Mesothelial cell of epicardium (in vitro differentiated cells): ENCODE measurements around the gene HAGHL. TPM values are rescaled to one million over a fixed set of nuclear protein-coding genes. Genes with fewer than 3 reads are reported as not detected.

ENCODE experiments used
- DNase-seq, 2 experiments: peaks; one replicate each; pipeline ENCODE4 v3.0.0; 2021; ENCODE audit warnings: low spot score in 2 of 2; ENCODE audit not compliant: unreplicated experiment in 2 of 2
- H3K27ac Mint-ChIP-seq: 2 replicates; pipeline ENCODE4 v1.8.0; 2021; ENCODE audit warnings: mixed read lengths
- H3K27me3 Mint-ChIP-seq: 2 replicates; pipeline ENCODE4 v1.8.0; 2021; ENCODE audit warnings: low read depth, mixed read lengths
- H3K36me3 Mint-ChIP-seq: 2 replicates; pipeline ENCODE4 v1.8.0; 2021; ENCODE audit warnings: mixed read lengths
- H3K4me1 Mint-ChIP-seq: 2 replicates; pipeline ENCODE4 v1.8.0; 2021; ENCODE audit warnings: mixed read lengths
- H3K4me3 Mint-ChIP-seq: 2 replicates; pipeline ENCODE4 v1.8.0; 2021; ENCODE audit warnings: mild to moderate bottlenecking, moderate library complexity, mixed read lengths
- H3K9me3 Mint-ChIP-seq: 2 replicates; pipeline ENCODE4 v1.8.0; 2021; ENCODE audit warnings: mixed read lengths
- CTCF ChIP-seq: fragments of 200-600 bp; sonication (generic); IDR thresholded peaks from one replicate; pipeline ENCODE4 v1.5.0; 2021; ENCODE audit warnings: antibody characterized with exemption; ENCODE audit not compliant: unreplicated experiment
- total RNA-seq: library from RNA; stranded (reverse); gene quantifications from 3 replicates; pipeline ENCODE4 v1.2.1, GENCODE V29; 2021

HAGHL gene
- total RNA-seq, 1 donor from 2014 or later: 6.4 TPM

GRCh38 chr16:683396-684070, 43.4 kb upstream of the HAGHL start:
- peak overlapping the region; percentile 84 for H3K27ac Mint-ChIP-seq

DNA sequence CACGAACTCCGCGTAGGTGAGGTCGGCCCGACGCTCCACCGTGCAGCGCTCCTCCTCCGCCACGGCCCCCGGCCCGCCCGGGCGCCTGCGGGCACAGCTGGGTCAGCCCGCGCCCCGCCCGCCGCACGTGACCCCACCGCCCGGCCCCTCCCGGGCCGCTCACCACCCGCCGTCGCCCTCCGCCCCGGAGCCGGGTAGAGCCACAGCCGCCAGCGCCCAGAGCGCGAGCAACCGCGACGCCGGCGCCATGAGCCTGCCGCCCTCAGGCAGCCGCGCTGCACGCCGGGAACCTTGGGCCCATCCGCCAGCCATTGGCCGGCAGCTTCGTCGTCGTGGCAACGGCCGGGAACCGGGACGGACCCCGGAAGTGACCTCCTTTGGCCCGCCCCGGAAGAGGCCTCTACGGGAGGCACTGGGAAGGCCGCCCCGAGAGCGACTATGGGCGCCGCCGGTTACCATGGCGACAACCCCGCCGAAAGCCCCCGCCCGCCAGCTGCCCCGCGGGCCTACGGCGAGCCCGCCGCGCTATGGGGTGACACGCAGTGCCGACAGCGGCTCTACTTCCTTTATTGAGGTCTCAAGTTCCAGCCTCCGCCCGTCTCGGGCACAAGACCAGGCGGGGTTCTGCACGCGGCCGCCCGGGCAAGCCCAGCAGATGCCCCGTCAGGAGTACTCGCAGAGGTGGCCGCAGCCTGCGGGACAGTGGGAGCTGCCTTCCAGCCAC, 42.7 kb upstream of the HAGHL start, which contains the start of gene JMJD8:
TSS of gene JMJD8 (minus strand) at position 264 of the 724 bp plus-strand sequence. CDS start at position 249, 15 bp downstream.
- H3K27ac Mint-ChIP-seq: peak within 1 kb of the TSS; percentile 84
- H3K4me3 Mint-ChIP-seq: peak within 1 kb of the TSS; percentile 78
- no peaks in the 10 kb centered on the region for H3K9me3 Mint-ChIP-seq

More at GRCh38 chr16:683396-684070, 43.4 kb upstream of the HAGHL start:
- TF ChIP-seq CTCF: no peak
- Mint-ChIP-seq H3K36me3 (peaks cover 11% of the 10 kb centered on the region), H3K27me3 (no peaks in the 10 kb centered on the region), H3K9me3 (no peaks in the 10 kb centered on the region), H3K4me1 (peaks cover 20% of the 10 kb centered on the region), H3K4me3 (peak overlapping the region; percentile 78)
- no peak for DNase-seq

GRCh38 chr16:684961-685696, 41.8 kb upstream of the HAGHL start:
- TF ChIP-seq CTCF: no peak
- H3K36me3 Mint-ChIP-seq: peaks cover 11% of the 10 kb centered on the region

More for the DNA sequence above, 42.7 kb upstream of the HAGHL start, which contains the start of gene JMJD8:
- no peak for TF ChIP-seq CTCF
- DNase-seq: peak; percentile 91 to 94
- Mint-ChIP-seq H3K36me3 (peaks cover 11% of the 10 kb centered on the region), H3K4me1 (peaks cover 23% of the 10 kb centered on the region), H3K27me3 (no peaks in the 10 kb centered on the region)

GRCh38 chr16:685967-686366, 40.9 kb upstream of the HAGHL start:
- Mint-ChIP-seq H3K27me3 (peaks cover 4% of the 10 kb centered on the region), H3K4me3 (peak overlapping the region; percentile 30), H3K4me1 (peaks cover 29% of the 10 kb centered on the region), H3K36me3 (peaks cover 11% of the 10 kb centered on the region), H3K27ac (no peak overlapping the region), H3K9me3 (no peaks in the 10 kb centered on the region)
- peak; percentile 27 for TF ChIP-seq CTCF
- DNase-seq: no peak

More at GRCh38 chr16:684961-685696, 41.8 kb upstream of the HAGHL start:
- no peak for DNase-seq
- Mint-ChIP-seq H3K27ac (no peak overlapping the region), H3K4me3 (no peak overlapping the region), H3K9me3 (no peaks in the 10 kb centered on the region), H3K4me1 (peaks cover 29% of the 10 kb centered on the region), H3K27me3 (no peaks in the 10 kb centered on the region)

GRCh38 chr16:686459-687260, 40.2 kb upstream of the HAGHL start:
- H3K27ac Mint-ChIP-seq: no peak overlapping the region

More at GRCh38 chr16:686459-687260, 40.2 kb upstream of the HAGHL start:
- H3K9me3 Mint-ChIP-seq: no peaks in the 10 kb centered on the region
- no peak for DNase-seq
- H3K4me3 Mint-ChIP-seq: peak overlapping the region; percentile 30
- TF ChIP-seq CTCF: no peak
- peaks cover 10% of the 10 kb centered on the region for H3K36me3 Mint-ChIP-seq
- H3K4me1 Mint-ChIP-seq: peaks cover 22% of the 10 kb centered on the region
- H3K27me3 Mint-ChIP-seq: peaks cover 11% of the 10 kb centered on the region
